A549 (cell line): ENCODE measurements around the gene APOA1. TPM values are rescaled to one million over a fixed set of nuclear protein-coding genes. Genes with fewer than 3 reads are reported as not detected.

Experiments
- ATAC-seq, 2 experiments: fragments of 200-7000 bp in 1 of 2; fragments of >200 bp in 1 of 2; cut with Nextera tagmentation in 1 of 2; cut with Tn5 transposase in 1 of 2; 3 replicates each; pipeline versions ENCODE4 v1.8.0 to v1.9.1; 2018 to 2020; ENCODE audit warnings: mild to moderate bottlenecking in 1 of 2, moderate library complexity in 1 of 2
- CTCF ChIA-PET: fragments of 300-600 bp; sonication (Branson Sonifier 250); formaldehyde crosslinking; extraction: SDS; loops from one replicate; lab custom pipeline; 2021; ENCODE audit warnings: antibody characterized with exemption, inconsistent platforms; lab: Yijun Ruan, JAX
- POLR2A ChIA-PET: fragments of 350-600 bp; formaldehyde crosslinking; extraction: SDS; loops from one replicate; lab custom pipeline; 2021; ENCODE audit warnings: antibody characterized with exemption, inconsistent platforms; lab: Yijun Ruan, JAX
- DNase-seq, 2 experiments: peaks; one replicate each; pipeline versions ENCODE4 v3.0.0 to v3.0.0-alpha.2; 2011 to 2016; ENCODE audit warnings: low read depth in 1 of 2, low spot score in 1 of 2
- FAIRE-seq: peaks from 2 replicates; lab custom pipeline; 2011; peaks lifted over from hg19 to GRCh38; lab: Jason Lieb, UNC
- H3K27ac ChIP-seq, 2 experiments: fragments of >200 bp; sonication (Bioruptor Twin); formaldehyde crosslinking; 3 replicates each; pipeline ENCODE4 v1.5.1; 2016 to 2017
- H3K4me1 ChIP-seq: fragments of >200 bp; sonication (Bioruptor Twin); formaldehyde crosslinking; 3 replicates; pipeline ENCODE4 v1.6.1; 2016
- H3K4me2 ChIP-seq: fragments of >200 bp; sonication (Bioruptor Twin); formaldehyde crosslinking; 3 replicates; pipeline ENCODE4 v1.6.1; 2016
- H3K4me3 ChIP-seq: fragments of >200 bp; sonication (Bioruptor Twin); formaldehyde crosslinking; 3 replicates; pipeline ENCODE4 v1.5.1; 2016
- H3K9me3 ChIP-seq: fragments of >200 bp; sonication (Bioruptor Twin); formaldehyde crosslinking; 3 replicates; pipeline ENCODE4 v1.6.1; 2016
- BHLHE40 ChIP-seq: IDR thresholded peaks from 2 replicates; pipeline ENCODE4 v1.6.1; 2012; ENCODE audit warnings: low read depth, low read length, inconsistent platforms
- CHD2 ChIP-seq: fragments of 150-350 bp; IDR thresholded peaks from 2 replicates; pipeline ENCODE4 v1.6.1; 2014; ENCODE audit warnings: low read length; ENCODE audit not compliant: partially characterized antibody
- ELK1 ChIP-seq: fragments of 150-350 bp; IDR thresholded peaks from 2 replicates; pipeline ENCODE4 v1.6.1; 2014; ENCODE audit warnings: low read depth, mild to moderate bottlenecking, low read length
- ESRRA ChIP-seq: fragments of 150-350 bp; IDR thresholded peaks from 2 replicates; pipeline ENCODE4 v1.6.1; 2014; ENCODE audit warnings: mild to moderate bottlenecking, low read length, borderline replicate concordance
- FOSL2 ChIP-seq, 2 experiments: fragments of 450-650 bp in 1 of 2; fragments of >200 bp in 1 of 2; sonication (Bioruptor Twin) in 1 of 2; formaldehyde crosslinking; IDR thresholded peaks; 2 replicates each; pipeline versions ENCODE4 v1.5.0 to v1.6.1; 2016 to 2020; ENCODE audit warnings: mild to moderate bottlenecking in 1 of 2, moderate library complexity in 1 of 2
- FOXS1 ChIP-seq: fragments of 250-450 bp; sonication (Bioruptor Pico); IDR thresholded peaks from 2 replicates; pipeline ENCODE4 v1.5.0; 2020; ENCODE audit warnings: mild to moderate bottlenecking, moderate library complexity
- HES2 ChIP-seq: fragments of >200 bp; sonication (Bioruptor Twin); formaldehyde crosslinking; IDR thresholded peaks from 2 replicates; pipeline ENCODE4 v1.6.1; 2016
- HOXA7 ChIP-seq: fragments of 250-450 bp; sonication (Bioruptor Pico); IDR thresholded peaks from 2 replicates; pipeline ENCODE4 v1.5.0; 2020; ENCODE audit warnings: mild to moderate bottlenecking, moderate library complexity
- JUN ChIP-seq, 2 experiments: fragments of >200 bp; sonication (Bioruptor Twin); formaldehyde crosslinking; IDR thresholded peaks; 2 replicates in 1 of 2; 3 replicates in 1 of 2; pipeline ENCODE4 v1.6.1; 2016 to 2017
- JUNB ChIP-seq: fragments of >200 bp; sonication (Bioruptor Twin); formaldehyde crosslinking; IDR thresholded peaks from 2 replicates; pipeline ENCODE4 v1.6.1; 2016
- KDM1A ChIP-seq: fragments of 200-600 bp; sonication (generic); IDR thresholded peaks from 2 replicates; pipeline ENCODE4 v1.6.1; 2016; ENCODE audit warnings: low read depth, mild to moderate bottlenecking
- MAZ ChIP-seq: fragments of 150-350 bp; IDR thresholded peaks from 2 replicates; pipeline ENCODE4 v1.6.1; 2014; ENCODE audit warnings: antibody characterized with exemption, low read depth, low read length, borderline replicate concordance
- NFE2L2 ChIP-seq: fragments of 150-350 bp; conservative IDR thresholded peaks from 2 replicates; pipeline ENCODE4 v1.6.1; 2014; ENCODE audit warnings: low read length
- NR3C1 ChIP-seq: fragments of >200 bp; sonication (Bioruptor Twin); formaldehyde crosslinking; IDR thresholded peaks from 3 replicates; pipeline ENCODE4 v1.6.1; 2017
- RARB ChIP-seq: fragments of 250-450 bp; sonication (Bioruptor Pico); IDR thresholded peaks from 2 replicates; pipeline ENCODE4 v1.8.0; 2021; ENCODE audit warnings: mild to moderate bottlenecking, moderate library complexity
- RCOR1 ChIP-seq: fragments of 150-350 bp; IDR thresholded peaks from 2 replicates; pipeline ENCODE4 v1.6.1; 2014; ENCODE audit warnings: antibody characterized with exemption, low read length, low read depth
- REST ChIP-seq: fragments of 200-600 bp; sonication (generic); IDR thresholded peaks from 2 replicates; pipeline ENCODE4 v1.6.1; 2016; ENCODE audit warnings: antibody characterized with exemption, mild to moderate bottlenecking, moderate library complexity
- RFX5 ChIP-seq: fragments of 450-650 bp; IDR thresholded peaks from 2 replicates; pipeline ENCODE4 v1.7.1; 2014; ENCODE audit warnings: antibody characterized with exemption, mild to moderate bottlenecking, moderate library complexity
- SMC3 ChIP-seq: fragments of >200 bp; sonication (Bioruptor Twin); formaldehyde crosslinking; IDR thresholded peaks from 3 replicates; pipeline ENCODE4 v1.6.1; 2018; ENCODE audit warnings: inconsistent platforms
- SREBF2 ChIP-seq: fragments of 450-650 bp; IDR thresholded peaks from 2 replicates; pipeline ENCODE4 v1.6.1; 2014; ENCODE audit warnings: mild to moderate bottlenecking, moderate library complexity
- TFCP2L1 ChIP-seq: fragments of 250-450 bp; sonication (Bioruptor Pico); IDR thresholded peaks from 2 replicates; pipeline ENCODE4 v1.5.0; 2021; ENCODE audit warnings: mild to moderate bottlenecking
- ZC3H11A ChIP-seq: fragments of 450-650 bp; IDR thresholded peaks from 2 replicates; pipeline ENCODE4 v1.6.1; 2014; ENCODE audit warnings: antibody characterized with exemption, mild to moderate bottlenecking
- ZFP36 ChIP-seq: fragments of 450-650 bp; IDR thresholded peaks from 2 replicates; pipeline ENCODE4 v1.6.1; 2014; ENCODE audit warnings: borderline replicate concordance; ENCODE audit not compliant: partially characterized antibody
- ZNF302 ChIP-seq: fragments of 250-450 bp; sonication (Bioruptor Pico); IDR thresholded peaks from 2 replicates; pipeline ENCODE4 v1.9.0; 2021; ENCODE audit warnings: inconsistent platforms, mild to moderate bottlenecking, moderate library complexity
- ZSCAN20 ChIP-seq: fragments of 250-450 bp; sonication (Bioruptor Pico); IDR thresholded peaks from 2 replicates; pipeline ENCODE4 v1.8.0; 2022; ENCODE audit warnings: mild to moderate bottlenecking, moderate library complexity
- WGBS: methylation state at CpG from one replicate; pipeline ENCODE4 v1.1.6; 2017; ENCODE audit errors: missing lambda C conversion rate; 5-methylcytosine and 5-hydroxymethylcytosine counted together
- polyA plus RNA-seq, 4 experiments: library from polyadenylated mRNA; depleted of rRNA in 3 of 4; stranded (reverse); fragments of >200 nt; fragmentation: RNase III in 1 of 4; extraction: RNeasy Plus Mini Kit Qiagen cat#74134 plus additional on column Dnase treatment in 1 of 4; gene quantifications; 2 replicates in 3 of 4; 3 replicates in 1 of 4; pipeline ENCODE4 v1.2.3, GENCODE V29; 2011 to 2017
- TF ChIP-seq, protein P1 (sequence below): IDR thresholded peaks from 2 replicates; pipeline ENCODE4 v1.6.1; 2012; ENCODE audit warnings: low read depth, borderline replicate concordance
- TF ChIP-seq, protein P2 (sequence below): fragments of 450-650 bp; IDR thresholded peaks from 2 replicates; pipeline ENCODE4 v1.6.1; 2014; ENCODE audit warnings: antibody characterized with exemption

The APOA1 gene
- polyA plus RNA-seq, 2 of the 4 experiments (the other 2 are of a cell fraction), result 0.23 TPM; not detected in 1

DNA sequence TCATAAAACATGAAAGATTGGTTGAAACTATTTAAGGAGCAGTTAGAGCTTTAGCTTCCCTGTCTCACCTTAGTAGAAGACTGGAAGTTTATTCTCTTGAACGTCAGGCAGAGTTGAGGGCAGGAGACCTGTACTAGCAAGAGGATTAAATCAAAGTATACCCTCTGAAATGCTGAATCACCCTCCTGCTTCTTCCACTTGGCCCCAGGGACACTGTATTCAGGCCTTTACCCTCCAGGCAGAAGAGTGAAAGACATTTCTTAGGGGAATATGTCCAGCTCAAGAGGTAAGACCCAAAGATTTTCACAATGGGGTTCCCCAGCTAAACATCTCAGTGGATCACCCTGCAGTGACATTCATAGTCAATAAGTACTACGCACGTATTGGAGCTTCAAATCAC, 26.2 kb downstream of the APOA1 start:
- no peaks in the 10 kb centered on the region for H3K9me3 ChIP-seq
- H3K4me1 ChIP-seq, result peaks cover 7% of the 10 kb centered on the region; the same call in 1 of the 3 replicates
- no peak for FAIRE-seq
- 81% methylated on average over 3 of the region's 3 CpGs for WGBS
- ChIA-PET CTCF (interaction anchor here (2.6 kb wide), 1 partner anchor 20 kb away, joined by 11 read pairs; the partner anchor contains the start of gene APOA5), POLR2A (no interaction called here)
- TF ChIP-seq TFCP2L1 (CRISPR knock-in tag) (no peak), MAZ (no peak), ESRRA (no peak), BHLHE40 (no peak), NR3C1 (no peak), ZC3H11A (no peak), REST (no peak), NFE2L2 (no peak), ZFP36 (no peak), RFX5 (no peak), SREBF2 (no peak)
- TF ChIP-seq, protein P1, sequence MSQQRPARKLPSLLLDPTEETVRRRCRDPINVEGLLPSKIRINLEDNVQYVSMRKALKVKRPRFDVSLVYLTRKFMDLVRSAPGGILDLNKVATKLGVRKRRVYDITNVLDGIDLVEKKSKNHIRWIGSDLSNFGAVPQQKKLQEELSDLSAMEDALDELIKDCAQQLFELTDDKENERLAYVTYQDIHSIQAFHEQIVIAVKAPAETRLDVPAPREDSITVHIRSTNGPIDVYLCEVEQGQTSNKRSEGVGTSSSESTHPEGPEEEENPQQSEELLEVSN, result no peak
- H3K27ac ChIP-seq, result no peak overlapping the region
- no peak overlapping the region for H3K4me2 ChIP-seq
- no peak for ATAC-seq
- H3K4me3 ChIP-seq, result no peak overlapping the region
- DNase-seq, result no peak

DNA sequence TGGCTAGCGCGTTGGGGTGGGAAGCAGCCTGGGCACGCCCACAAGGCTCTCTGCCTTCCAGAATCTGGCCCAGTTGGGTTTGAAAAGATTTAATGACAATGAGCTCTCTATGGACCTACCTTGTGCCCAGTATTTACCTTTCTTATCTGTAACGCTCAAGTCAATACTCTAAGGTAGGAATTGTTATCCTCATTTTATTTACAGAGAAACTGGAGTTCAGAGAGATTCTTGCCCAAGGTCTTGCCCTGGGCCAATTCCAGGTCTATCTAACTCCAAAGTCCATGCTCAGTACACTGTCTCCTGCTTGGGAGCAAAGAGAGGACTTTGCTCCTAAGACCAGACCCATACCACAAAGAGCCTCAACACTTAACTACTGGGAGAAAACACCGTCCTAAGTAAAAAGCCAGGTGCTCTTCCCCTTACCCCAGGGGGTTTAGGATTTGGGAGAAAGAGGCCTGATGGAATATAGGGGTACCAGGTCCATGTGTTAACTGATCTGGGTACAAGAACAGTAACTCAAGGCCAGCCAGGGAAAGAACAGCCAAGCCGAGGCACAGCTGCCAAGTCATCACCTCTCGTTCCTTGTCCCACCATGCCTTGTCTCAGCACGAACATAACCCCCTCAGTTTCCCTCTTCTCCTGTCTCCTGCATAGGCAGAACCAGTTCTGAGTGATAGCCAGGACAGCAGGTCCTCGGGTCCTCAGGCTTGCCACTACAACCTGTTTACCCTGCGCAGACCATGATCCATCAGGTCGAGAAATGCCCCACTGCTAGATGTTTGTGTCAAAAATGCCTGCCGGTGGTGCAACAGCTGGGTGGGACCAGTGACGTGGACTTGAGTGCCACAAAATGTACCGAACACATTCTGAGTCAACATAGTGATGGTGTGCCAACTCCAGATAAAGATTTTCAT, 28.9 kb downstream of the APOA1 start:
- Histone ChIP-seq H3K4me2 (peak overlapping the region; percentile 34; the same call in 2 of the 3 replicates), H3K27ac (peak overlapping the region in 1 of 2 experiments; percentile 45; a peak in 1 of 6 replicates), H3K9me3 (no peaks in the 10 kb centered on the region), H3K4me3 (no peak overlapping the region), H3K4me1 (peaks cover 7% of the 10 kb centered on the region; the same call in 1 of the 3 replicates)
- DNase-seq (no peak), ATAC-seq (no peak), FAIRE-seq (no peak)
- CTCF ChIA-PET, result interaction anchor here (0.6 to 1.5 kb wide), 3 partner anchors 15 to 297 kb away, joined by 3 to 5 read pairs (median 5); partner anchors contain the start of gene APOA5
- POLR2A ChIA-PET, result no interaction called here
- WGBS, result 48% methylated on average over 13 of the region's 14 CpGs
- no peak for TF ChIP-seq ZSCAN20 (CRISPR knock-in tag)
- no peak for TF ChIP-seq CHD2
- no peak for TF ChIP-seq FOXS1
- TF ChIP-seq KDM1A, result no peak
- no peak for TF ChIP-seq NFE2L2
- TF ChIP-seq ZC3H11A, result no peak
- TF ChIP-seq, protein P2, sequence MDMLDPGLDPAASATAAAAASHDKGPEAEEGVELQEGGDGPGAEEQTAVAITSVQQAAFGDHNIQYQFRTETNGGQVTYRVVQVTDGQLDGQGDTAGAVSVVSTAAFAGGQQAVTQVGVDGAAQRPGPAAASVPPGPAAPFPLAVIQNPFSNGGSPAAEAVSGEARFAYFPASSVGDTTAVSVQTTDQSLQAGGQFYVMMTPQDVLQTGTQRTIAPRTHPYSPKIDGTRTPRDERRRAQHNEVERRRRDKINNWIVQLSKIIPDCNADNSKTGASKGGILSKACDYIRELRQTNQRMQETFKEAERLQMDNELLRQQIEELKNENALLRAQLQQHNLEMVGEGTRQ, result no peak
- TF ChIP-seq ELK1, result no peak
- TF ChIP-seq FOSL2 (IDR thresholded peaks at IDR 0.05), result no peak
- TF ChIP-seq FOSL2 (CRISPR knock-in tag; IDR thresholded peaks at IDR 0.05), result no peak
- TF ChIP-seq SMC3, result no peak
- no peak for TF ChIP-seq HES2
- no peak for TF ChIP-seq ESRRA
- TF ChIP-seq HOXA7 (CRISPR knock-in tag), result no peak
- no peak for TF ChIP-seq JUNB
- no peak for TF ChIP-seq ZNF302 (CRISPR knock-in tag)
- TF ChIP-seq RCOR1, result no peak
- no peak for TF ChIP-seq JUN (IDR thresholded peaks at IDR 0.05)
- TF ChIP-seq MAZ, result no peak
- TF ChIP-seq, protein P1, result no peak
- TF ChIP-seq RARB (CRISPR knock-in tag), result no peak
